ENCODE results near the gene NCK1. TPM values are rescaled to one million over a fixed set of nuclear protein-coding genes. Genes with fewer than 3 reads are reported as not detected.

NCK1 gene
- total and polyA plus RNA-seq, 10 of the 15 experiments (the other 5 are each of a cell fraction or from before 2014, with no cell fraction given): 15.6 to 33.4 (median 25.0) TPM

GRCh38 chr3:136831461-136831860 is 30.5 kb upstream of the NCK1 start:
- POLR2A ChIA-PET: no interaction called here
- no peaks in the 10 kb centered on the region for H3K79me2 ChIP-seq (ENCODE audit: control insufficient read depth, insufficient read depth, low read length)
- H3K4me2 ChIP-seq (ENCODE audit: control insufficient read depth, insufficient read depth): no peak overlapping the region
- intact Hi-C loops (cut with micrococcal nuclease; ENCODE audit: unreplicated experiment): no loop called here
- SMC1A ChIA-PET (ENCODE audit: uncharacterized antibody, unreplicated experiment): interaction anchor here (0.6 to 0.9 kb wide), 3 partner anchors 9 to 356 kb away, joined by 3 to 5 read pairs (median 4); no protein-coding TSS in a partner anchor
- no peaks in the 10 kb centered on the region for H4K20me1 ChIP-seq (ENCODE audit: control insufficient read depth, insufficient read depth)
- CTCF ChIA-PET: interaction anchor here (0.6 to 0.7 kb wide), 2 partner anchors 79 to 757 kb away, joined by 3 read pairs; no protein-coding TSS in a partner anchor
- H3K9me3 ChIP-seq (replicated peaks; ENCODE audit: control insufficient read depth, insufficient read depth, low read length): no peaks in the 10 kb centered on the region
- H2AFZ ChIP-seq (ENCODE audit: control insufficient read depth, low read depth, low read length): no peak overlapping the region
- H3K27ac ChIP-seq (ENCODE audit: control insufficient read depth, insufficient read depth): no peak overlapping the region
- TF ChIP-seq ZNF207 (IDR thresholded peaks at IDR 0.05; ENCODE audit: borderline replicate concordance): no peak
- TF ChIP-seq YBX1 (IDR thresholded peaks at IDR 0.05): no peak
- no peak for TF ChIP-seq PAX5 (IDR thresholded peaks at IDR 0.05; ENCODE audit: borderline replicate concordance, low read depth, low read length)
- H3K36me3 ChIP-seq (ENCODE audit: control insufficient read depth in 2 of 2, insufficient read depth in 2 of 2, low read length in 1 of 2): no peaks in the 10 kb centered on the region
- in situ Hi-C loops (cut with MboI): no loop called here
- H3K9ac ChIP-seq (ENCODE audit: control insufficient read depth, insufficient read depth, low read length): no peak overlapping the region
- FAIRE-seq: no peak
- no TSS peak for BruUV-seq (replicated peaks)
- no peaks in the 10 kb centered on the region for H3K27me3 ChIP-seq (replicated peaks in 1 of 2; ENCODE audit: control insufficient read depth in 2 of 2, insufficient read depth in 2 of 2, low read length in 1 of 2)
- 0% methylated on average over 1 of the region's 1 CpG for WGBS (ENCODE audit: insufficient coverage, insufficient replicate concordance, low lambda C conversion rate, missing lambda C conversion rate)
- RAD21 ChIA-PET (ENCODE audit: unreplicated experiment): no interaction called here
- H3K4me3 ChIP-seq: no peak overlapping the region
- ATAC-seq: no peak
- DNase-seq (ENCODE audit: low read depth, low spot score): no peak
- no peaks in the 10 kb centered on the region for H3K4me1 ChIP-seq (ENCODE audit: control insufficient read depth, insufficient read depth, low read length)

GRCh38 chr3:136835089-136835812 is 26.8 kb upstream of the NCK1 start:
- POLR2A ChIA-PET: no interaction called here
- no peaks in the 10 kb centered on the region for H3K36me3 ChIP-seq (ENCODE audit: control insufficient read depth in 2 of 2, insufficient read depth in 2 of 2, low read length in 1 of 2)
- RAD21 ChIA-PET (ENCODE audit: unreplicated experiment): interaction anchor here (1.1 kb wide), 1 partner anchor 82 kb away, joined by 4 read pairs; the partner anchor contains the start of gene STAG1
- ATAC-seq (no peak), FAIRE-seq (no peak), DNase-seq (ENCODE audit: low read depth, low spot score) (no peak)
- BruUV-seq (replicated peaks): no TSS peak
- no peaks in the 10 kb centered on the region for H3K4me1 ChIP-seq (ENCODE audit: control insufficient read depth, insufficient read depth, low read length)
- SMC1A ChIA-PET (ENCODE audit: uncharacterized antibody, unreplicated experiment): interaction anchor here (1.2 kb wide), 1 partner anchor 23 kb away, joined by 3 read pairs; no protein-coding TSS in a partner anchor
- in situ Hi-C loops (cut with MboI) (no loop called here), intact Hi-C loops (cut with micrococcal nuclease; ENCODE audit: unreplicated experiment) (no loop called here)
- no peak overlapping the region for H2AFZ ChIP-seq (ENCODE audit: control insufficient read depth, low read depth, low read length)
- H3K27me3 ChIP-seq (replicated peaks in 1 of 2; ENCODE audit: control insufficient read depth in 2 of 2, insufficient read depth in 2 of 2, low read length in 1 of 2): no peaks in the 10 kb centered on the region
- H3K9me3 ChIP-seq (replicated peaks; ENCODE audit: control insufficient read depth, insufficient read depth, low read length): no peaks in the 10 kb centered on the region
- H3K27ac ChIP-seq (ENCODE audit: control insufficient read depth, insufficient read depth): no peak overlapping the region
- WGBS (ENCODE audit: insufficient coverage, insufficient replicate concordance, low lambda C conversion rate, missing lambda C conversion rate): 100% methylated on average over 1 of the region's 1 CpG
- CTCF ChIA-PET: no interaction called here
- H3K9ac ChIP-seq (ENCODE audit: control insufficient read depth, insufficient read depth, low read length): no peak overlapping the region
- no peak overlapping the region for H3K4me2 ChIP-seq (ENCODE audit: control insufficient read depth, insufficient read depth)
- H3K4me3 ChIP-seq: no peak overlapping the region
- H3K79me2 ChIP-seq (ENCODE audit: control insufficient read depth, insufficient read depth, low read length): no peaks in the 10 kb centered on the region
- H4K20me1 ChIP-seq (ENCODE audit: control insufficient read depth, insufficient read depth): no peaks in the 10 kb centered on the region
- TF ChIP-seq IRF3 (IDR thresholded peaks at IDR 0.05) (no peak), ELK1 (IDR thresholded peaks at IDR 0.05; ENCODE audit: low read depth, low read length) (no peak), ATF7 (IDR thresholded peaks at IDR 0.05; ENCODE audit: low read depth) (no peak), RELA (IDR thresholded peaks at IDR 0.05; ENCODE audit: borderline replicate concordance, partially characterized antibody) (no peak), POLR2AphosphoS5 (IDR thresholded peaks at IDR 0.05; ENCODE audit: low read length) (no peak), ATF3 (IDR thresholded peaks at IDR 0.05; ENCODE audit: borderline replicate concordance, extremely low read depth, low read depth, low read length) (no peak), CBX5 (IDR thresholded peaks at IDR 0.05; ENCODE audit: low read depth) (no peak), SIN3A (IDR thresholded peaks at IDR 0.05; ENCODE audit: low read depth, low read length) (no peak), RAD21 (IDR thresholded peaks at IDR 0.05; ENCODE audit: insufficient read depth, low read depth, low read length) (no peak), HDAC6 (IDR thresholded peaks at IDR 0.05; ENCODE audit: unreplicated experiment) (no peak), SREBF2 (IDR thresholded peaks at IDR 0.05; ENCODE audit: low read length) (no peak), RCOR1 (conservative IDR thresholded peaks at IDR 0.05; ENCODE audit: low read depth, low read length) (no peak), EZH2 (IDR thresholded peaks at IDR 0.05; ENCODE audit: borderline replicate concordance, control insufficient read depth, low read depth, low read length) (no peak)

Measured in GM12878 (cell line).